Loucy (cell line): ENCODE measurements around the gene FARP1.

Source experiments
- H2AFZ ChIP-seq: fragments of 200-600 bp; sonication (generic); 2 replicates; pipeline ENCODE4 v1.6.0; 2016; ENCODE audit warnings: antibody characterized with exemption, mild to moderate bottlenecking, low read length, moderate library complexity
- H3F3A ChIP-seq: fragments of 200-600 bp; 2 replicates; pipeline ENCODE4 v1.6.0; 2016; ENCODE audit warnings: antibody characterized with exemption, low read depth, mild to moderate bottlenecking
- H3K27me3 ChIP-seq: fragments of 200-600 bp; sonication (generic); 2 replicates; pipeline ENCODE4 v1.6.1; 2014; ENCODE audit warnings: low read length, mild to moderate bottlenecking; ENCODE audit not compliant: insufficient read depth, poor library complexity, severe bottlenecking
- H3K36me3 ChIP-seq: fragments of 200-600 bp; sonication (generic); 2 replicates; pipeline ENCODE4 v1.6.1; 2016; ENCODE audit warnings: low read length; ENCODE audit not compliant: insufficient read depth
- H3K4me1 ChIP-seq: fragments of 200-600 bp; sonication (generic); 2 replicates; pipeline ENCODE4 v1.5.1; 2014; ENCODE audit warnings: low read length, mild to moderate bottlenecking; ENCODE audit not compliant: insufficient read depth, poor library complexity, severe bottlenecking
- H3K4me2 ChIP-seq: fragments of 200-600 bp; sonication (generic); 2 replicates; pipeline ENCODE4 v1.6.0; 2014; ENCODE audit warnings: antibody characterized with exemption, low read length, low read depth, mild to moderate bottlenecking; ENCODE audit not compliant: poor library complexity, severe bottlenecking
- H3K4me3 ChIP-seq: fragments of 200-600 bp; sonication (generic); 2 replicates; pipeline ENCODE4 v1.5.1; 2014; ENCODE audit warnings: low read length, mild to moderate bottlenecking, mixed read lengths; ENCODE audit not compliant: poor library complexity, severe bottlenecking
- H3K79me2 ChIP-seq: fragments of 200-600 bp; sonication (generic); 2 replicates; pipeline ENCODE4 v1.6.1; 2014; ENCODE audit warnings: low read length; ENCODE audit not compliant: insufficient read depth
- H3K9ac ChIP-seq: fragments of 200-600 bp; sonication (generic); 2 replicates; pipeline ENCODE4 v1.6.0; 2014; ENCODE audit warnings: mild to moderate bottlenecking, low read depth, low read length, moderate library complexity; ENCODE audit not compliant: poor library complexity, severe bottlenecking
- H3K9me2 ChIP-seq: fragments of 200-600 bp; sonication (generic); replicated peaks from 2 replicates; pipeline ENCODE4 v1.6.1; 2016; ENCODE audit warnings: low read depth, low read length, mixed read lengths
- H3K9me3 ChIP-seq: fragments of 200-600 bp; sonication (generic); 2 replicates; pipeline ENCODE4 v1.6.1; 2014; ENCODE audit warnings: mild to moderate bottlenecking, antibody characterized with exemption, low read length, low read depth; ENCODE audit not compliant: insufficient read depth
- H4K20me1 ChIP-seq: fragments of 200-600 bp; sonication (generic); 2 replicates; pipeline ENCODE4 v1.6.0; 2014; ENCODE audit warnings: antibody characterized with exemption, low read length, mild to moderate bottlenecking; ENCODE audit not compliant: insufficient read depth, poor library complexity, severe bottlenecking
- EZH2phosphoT487 ChIP-seq: fragments of 200-600 bp; IDR thresholded peaks from 2 replicates; pipeline ENCODE4 v1.6.1; 2018; ENCODE audit warnings: antibody characterized with exemption, mild to moderate bottlenecking, moderate library complexity, borderline replicate concordance
- TF ChIP-seq, protein P1 (sequence below): fragments of 200-600 bp; sonication (generic); conservative IDR thresholded peaks from 2 replicates; pipeline ENCODE4 v1.5.1; 2014; ENCODE audit warnings: mild to moderate bottlenecking, antibody characterized with exemption, low read length

The FARP1 gene

DNA sequence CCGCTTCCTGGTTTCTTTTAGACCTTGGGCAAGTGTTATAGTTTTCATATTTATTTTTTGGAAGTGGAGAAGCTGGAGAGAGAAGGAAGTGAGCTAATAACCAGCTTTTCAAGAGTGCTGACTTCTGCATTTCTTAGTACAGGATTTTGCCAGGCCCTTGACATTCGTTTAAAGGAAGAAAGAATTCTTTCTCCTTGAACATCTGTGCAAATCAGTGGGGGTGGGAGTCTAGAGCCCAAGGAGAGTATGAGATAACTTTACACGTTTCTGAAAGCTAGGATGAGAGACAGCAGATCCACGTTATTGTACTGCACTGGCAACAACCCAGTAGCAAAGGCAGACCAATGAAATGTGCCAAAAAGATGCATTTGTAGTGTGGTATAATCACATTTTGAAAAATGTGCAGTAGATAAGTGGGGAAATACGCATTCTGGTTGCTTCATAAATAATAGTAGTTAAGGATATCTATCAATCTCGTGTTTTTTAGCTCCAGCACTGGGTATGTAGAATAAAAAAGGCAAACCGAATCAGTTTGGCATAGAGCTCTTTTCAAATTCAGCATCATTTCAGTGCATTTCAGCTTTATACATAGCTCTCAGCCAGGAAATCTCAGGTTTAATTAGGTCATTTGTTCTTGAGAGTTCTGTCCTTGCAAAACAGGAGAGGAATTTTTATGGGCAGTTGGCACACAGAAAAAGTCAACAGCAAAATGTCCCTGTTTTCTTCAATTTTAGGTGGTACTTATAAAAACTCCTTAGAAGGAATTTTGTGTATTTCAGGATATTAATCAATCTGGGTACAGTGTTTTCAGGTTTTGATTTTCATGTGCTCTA lies 29.9 kb downstream of the FARP1 start:
- Histone ChIP-seq H3K9me3 (no peaks in the 10 kb centered on the region), H2AFZ (no peak overlapping the region), H3K4me3 (no peak overlapping the region), H3K27me3 (no peaks in the 10 kb centered on the region), H3K36me3 (no peaks in the 10 kb centered on the region), H3K9me2 (no peaks in the 10 kb centered on the region), H4K20me1 (no peaks in the 10 kb centered on the region), H3K4me1 (no peaks in the 10 kb centered on the region), H3K9ac (no peak overlapping the region), H3K4me2 (no peak overlapping the region), H3K79me2 (no peaks in the 10 kb centered on the region), H3F3A (no peaks in the 10 kb centered on the region)
- TF ChIP-seq, protein P1, sequence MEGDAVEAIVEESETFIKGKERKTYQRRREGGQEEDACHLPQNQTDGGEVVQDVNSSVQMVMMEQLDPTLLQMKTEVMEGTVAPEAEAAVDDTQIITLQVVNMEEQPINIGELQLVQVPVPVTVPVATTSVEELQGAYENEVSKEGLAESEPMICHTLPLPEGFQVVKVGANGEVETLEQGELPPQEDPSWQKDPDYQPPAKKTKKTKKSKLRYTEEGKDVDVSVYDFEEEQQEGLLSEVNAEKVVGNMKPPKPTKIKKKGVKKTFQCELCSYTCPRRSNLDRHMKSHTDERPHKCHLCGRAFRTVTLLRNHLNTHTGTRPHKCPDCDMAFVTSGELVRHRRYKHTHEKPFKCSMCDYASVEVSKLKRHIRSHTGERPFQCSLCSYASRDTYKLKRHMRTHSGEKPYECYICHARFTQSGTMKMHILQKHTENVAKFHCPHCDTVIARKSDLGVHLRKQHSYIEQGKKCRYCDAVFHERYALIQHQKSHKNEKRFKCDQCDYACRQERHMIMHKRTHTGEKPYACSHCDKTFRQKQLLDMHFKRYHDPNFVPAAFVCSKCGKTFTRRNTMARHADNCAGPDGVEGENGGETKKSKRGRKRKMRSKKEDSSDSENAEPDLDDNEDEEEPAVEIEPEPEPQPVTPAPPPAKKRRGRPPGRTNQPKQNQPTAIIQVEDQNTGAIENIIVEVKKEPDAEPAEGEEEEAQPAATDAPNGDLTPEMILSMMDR = no peak
- no peak for TF ChIP-seq EZH2phosphoT487

DNA sequence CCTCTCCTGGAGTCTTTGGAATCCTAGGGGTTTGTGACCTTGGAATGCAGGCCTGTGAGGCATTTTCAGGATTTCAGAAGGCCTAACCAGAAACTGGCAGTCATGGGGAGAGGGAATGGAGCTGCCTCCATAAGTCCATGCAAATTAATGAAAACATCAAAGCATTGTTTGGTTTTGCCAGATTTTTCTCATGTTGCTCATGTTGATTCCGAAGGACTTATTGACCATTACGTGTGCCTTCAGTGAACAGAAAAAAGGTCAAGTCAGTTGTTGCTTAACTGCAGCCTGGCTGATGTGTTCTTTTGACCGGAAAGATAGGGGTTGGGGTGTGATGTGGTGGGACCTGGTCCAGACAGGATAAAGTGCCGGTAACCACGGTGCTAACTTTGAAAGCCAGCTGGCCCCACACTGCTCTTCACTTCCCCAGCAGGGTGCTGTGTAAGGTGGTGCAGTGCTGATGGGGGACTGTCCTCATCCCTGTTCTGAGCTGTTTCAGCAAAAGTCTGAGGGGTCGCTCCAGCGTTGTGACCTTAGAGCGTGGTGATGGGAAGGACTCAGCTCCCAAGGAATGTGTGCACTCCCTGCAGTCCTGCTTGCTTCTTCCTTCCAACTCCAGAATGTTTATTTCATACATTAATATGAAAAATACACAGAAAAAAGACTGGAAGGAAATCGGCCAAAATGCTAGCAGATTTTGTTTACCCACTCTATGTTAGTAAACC lies 30.7 kb downstream of the FARP1 start:
- H3K27me3 ChIP-seq = no peaks in the 10 kb centered on the region
- no peaks in the 10 kb centered on the region for H3K9me3 ChIP-seq
- no peaks in the 10 kb centered on the region for H4K20me1 ChIP-seq
- no peak for TF ChIP-seq EZH2phosphoT487
- TF ChIP-seq, protein P1 = no peak
- H3K4me3 ChIP-seq = no peak overlapping the region
- no peaks in the 10 kb centered on the region for H3K36me3 ChIP-seq
- no peaks in the 10 kb centered on the region for H3K79me2 ChIP-seq
- no peak overlapping the region for H2AFZ ChIP-seq
- no peaks in the 10 kb centered on the region for H3F3A ChIP-seq
- H3K4me1 ChIP-seq = no peaks in the 10 kb centered on the region
- no peak overlapping the region for H3K9ac ChIP-seq
- no peak overlapping the region for H3K4me2 ChIP-seq
- H3K9me2 ChIP-seq = no peaks in the 10 kb centered on the region

DNA sequence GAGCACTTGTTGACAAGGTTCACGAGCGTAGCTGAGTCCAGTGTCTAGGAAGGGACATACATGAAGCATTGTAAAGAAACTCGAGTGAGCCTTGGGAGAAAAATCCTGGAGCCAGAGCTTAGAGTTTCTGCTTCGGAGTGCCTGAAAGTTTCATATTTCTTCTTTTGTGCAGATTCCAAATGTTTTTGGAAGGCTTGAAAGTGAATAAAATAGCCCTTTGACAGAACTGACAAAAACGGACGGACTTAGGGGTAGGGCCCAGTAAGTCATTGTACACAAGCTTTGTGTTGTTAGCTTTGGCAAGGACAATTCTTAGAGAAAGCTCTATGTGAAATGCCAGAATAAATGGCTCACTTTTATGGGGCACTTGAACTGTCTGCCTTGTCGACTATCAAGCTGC lies 31.4 kb downstream of the FARP1 start:
- H3F3A ChIP-seq = no peaks in the 10 kb centered on the region
- H3K4me2 ChIP-seq = no peak overlapping the region
- no peaks in the 10 kb centered on the region for H3K36me3 ChIP-seq
- no peak overlapping the region for H3K9ac ChIP-seq
- no peaks in the 10 kb centered on the region for H3K4me1 ChIP-seq
- H3K79me2 ChIP-seq = no peaks in the 10 kb centered on the region
- no peak for TF ChIP-seq EZH2phosphoT487
- TF ChIP-seq, protein P1 = no peak
- no peak overlapping the region for H3K4me3 ChIP-seq
- H3K9me3 ChIP-seq = no peaks in the 10 kb centered on the region
- H3K27me3 ChIP-seq = no peaks in the 10 kb centered on the region
- H4K20me1 ChIP-seq = no peaks in the 10 kb centered on the region
- H3K9me2 ChIP-seq = no peaks in the 10 kb centered on the region
- no peak overlapping the region for H2AFZ ChIP-seq
